HepG2 (cell line): ENCODE measurements around the gene PLXNA4. TPM values are rescaled to one million over a fixed set of nuclear protein-coding genes. Genes with fewer than 3 reads are reported as not detected.

Experiments used
- ATAC-seq: fragments of 200-7000 bp; cut with Tn5 transposase; 3 replicates; pipeline ENCODE4 v1.9.1; 2020; ENCODE audit warnings: mild to moderate bottlenecking, moderate library complexity
- BruUV-seq: library from RNA; stranded (reverse); fragments of 400-500 nt; replicated peaks from 2 replicates; lab custom pipeline; 2021; lab: Mats Ljungman, UMichigan
- CTCF ChIA-PET: fragments of 300-600 bp; formaldehyde crosslinking; extraction: SDS; loops from one replicate; lab custom pipeline; 2021; ENCODE audit warnings: low total read pairs, inconsistent platforms, low intra/inter-chr PET ratio; lab: Yijun Ruan, JAX
- POLR2A ChIA-PET: fragments of 350-600 bp; sonication (Branson Sonifier 250); formaldehyde crosslinking; loops from one replicate; lab custom pipeline; 2020; ENCODE audit warnings: antibody characterized with exemption, inconsistent platforms; lab: Yijun Ruan, JAX
- DNase-seq: peaks from one replicate; pipeline ENCODE4 v3.0.0-alpha.2; 2015; ENCODE audit warnings: low spot score
- FAIRE-seq: peaks from 3 replicates; lab custom pipeline; 2011; peaks lifted over from hg19 to GRCh38; lab: Jason Lieb, UNC
- H2AFZ ChIP-seq: one replicate; pipeline ENCODE4 v1.6.1; 2011; ENCODE audit warnings: low read length, inconsistent platforms
- H3K27ac ChIP-seq: fragments of 300-600 bp; 3 replicates; pipeline ENCODE4 v1.8.0; 2011; ENCODE audit warnings: mixed run types, mild to moderate bottlenecking, mixed read lengths, low read length, inconsistent platforms; ENCODE audit not compliant: insufficient read depth; ENCODE audit errors: extremely low read length
- H3K27me3 ChIP-seq, 2 experiments: fragments of 200-600 bp in 1 of 2; 2 replicates in 1 of 2; 3 replicates in 1 of 2; pipeline versions ENCODE4 v1.6.0 to v1.8.0; 2011; ENCODE audit warnings: low read length in 2 of 2, mild to moderate bottlenecking in 2 of 2, moderate library complexity in 2 of 2, inconsistent platforms in 1 of 2; ENCODE audit not compliant: insufficient read depth in 2 of 2, control insufficient read depth in 1 of 2
- H3K36me3 ChIP-seq, 2 experiments: fragments of 200-600 bp in 1 of 2; replicated peaks in 1 of 2; 2 replicates in 1 of 2; 3 replicates in 1 of 2; pipeline versions ENCODE4 v1.5.1 to v1.8.0; 2011; ENCODE audit warnings: low read length in 2 of 2, inconsistent platforms in 1 of 2; ENCODE audit not compliant: insufficient read depth in 2 of 2, control insufficient read depth in 1 of 2
- H3K4me1 ChIP-seq: 2 replicates; pipeline ENCODE4 v1.5.1; 2012; ENCODE audit warnings: low read length, inconsistent platforms; ENCODE audit not compliant: insufficient read depth
- H3K4me2 ChIP-seq: 2 replicates; pipeline ENCODE4 v1.6.0; 2011; ENCODE audit warnings: low read depth, low read length, inconsistent platforms
- H3K4me3 ChIP-seq, 3 experiments: fragments of 200-600 bp in 1 of 3; sonication (generic), shearing (Covaris generic) in 1 of 3; replicated peaks in 1 of 3; 2 replicates each; pipeline ENCODE4 v1.5.1; 2011 to 2016; ENCODE audit warnings: low read length in 3 of 3, inconsistent platforms in 2 of 3, low read depth in 2 of 3, mild to moderate bottlenecking in 2 of 3, control low read depth in 1 of 3, mixed read lengths in 1 of 3; ENCODE audit not compliant: insufficient read depth in 1 of 3
- H3K79me2 ChIP-seq: one replicate; pipeline ENCODE4 v1.6.1; 2011; ENCODE audit warnings: low read length, inconsistent platforms; ENCODE audit not compliant: insufficient read depth
- H3K9ac ChIP-seq: 2 replicates; pipeline ENCODE4 v1.6.0; 2011; ENCODE audit warnings: mild to moderate bottlenecking, low read depth, low read length, inconsistent platforms; ENCODE audit not compliant: insufficient read depth
- H3K9me3 ChIP-seq: 2 replicates; pipeline ENCODE4 v1.5.1; 2012; ENCODE audit warnings: mild to moderate bottlenecking, low read length
- H4K20me1 ChIP-seq: 2 replicates; pipeline ENCODE4 v1.6.0; 2011; ENCODE audit warnings: inconsistent platforms, mild to moderate bottlenecking, low read length, moderate library complexity; ENCODE audit not compliant: insufficient read depth
- E2F2 ChIP-seq: sonication (generic); formaldehyde crosslinking; IDR thresholded peaks from 2 replicates; pipeline ENCODE4 v1.4.0; 2020; ENCODE audit warnings: missing genetic modification reagents, borderline replicate concordance
- FOXA3 ChIP-seq: IDR thresholded peaks from 2 replicates; pipeline ENCODE4 v1.6.1; 2016; ENCODE audit warnings: missing genetic modification reagents, missing compliant biosample characterization
- MAFF ChIP-seq: IDR thresholded peaks from 2 replicates; pipeline ENCODE4 v1.6.1; 2011; ENCODE audit warnings: low read depth, low read length, improper control_type of control experiment
- MLX ChIP-seq: IDR thresholded peaks from 2 replicates; pipeline ENCODE4 v1.6.1; 2016
- THRA ChIP-seq: sonication (generic); formaldehyde crosslinking; IDR thresholded peaks from 2 replicates; pipeline ENCODE4 v1.4.0; 2020; ENCODE audit warnings: missing genetic modification reagents, borderline replicate concordance
- U2AF1 ChIP-seq: fragments of 200-400 bp; formaldehyde crosslinking; optimal IDR thresholded peaks from 2 replicates; pipeline ENCODE3; 2017; ENCODE audit warnings: mild to moderate bottlenecking, low read depth, low read length
- ZNF317 ChIP-seq: sonication (generic); formaldehyde crosslinking; IDR thresholded peaks from 2 replicates; pipeline ENCODE4 v1.5.0; 2020; ENCODE audit warnings: mild to moderate bottlenecking, missing genetic modification reagents
- ZNF432 ChIP-seq: sonication (generic); formaldehyde crosslinking; IDR thresholded peaks from 2 replicates; pipeline ENCODE4 v1.5.0; 2020; ENCODE audit warnings: missing genetic modification reagents, mild to moderate bottlenecking, borderline replicate concordance
- ZNF646 ChIP-seq: sonication (generic); formaldehyde crosslinking; IDR thresholded peaks from 2 replicates; pipeline ENCODE4 v1.9.0; 2021; ENCODE audit warnings: mild to moderate bottlenecking, missing genetic modification reagents
- WGBS: methylation state at CpG from one replicate; pipeline ENCODE4 v1.1.6; 2017; ENCODE audit warnings: low lambda C conversion rate; 5-methylcytosine and 5-hydroxymethylcytosine counted together
- in situ Hi-C: cut with HindIII; loops from 2 replicates; pipeline ENCODE4 v1.10.0; 2017; ENCODE audit warnings: low pct_unique_long_range_greater_than_20kb; ENCODE audit not compliant: extremely low pct_ligation_motif_present
- intact Hi-C: fragments of 100-400 bp; cut with micrococcal nuclease; formaldehyde crosslinking; loops from one replicate; pipeline ENCODE4 v1.10.0; 2022; ENCODE audit not compliant: unreplicated experiment
- polyA plus RNA-seq, 8 experiments: library from polyadenylated mRNA; depleted of rRNA in 3 of 8; stranded (reverse) in 7 of 8; unstranded in 1 of 8; fragments of >200 nt; fragmentation: Illumina TruSeq in 4 of 8; extraction: Trizol in 4 of 8; gene quantifications; 2 replicates each; pipeline versions ENCODE4 v1.2.1 to v1.2.3, GENCODE V29; 2011 to 2016; ENCODE audit warnings: low read depth in 4 of 8, missing spikeins in 1 of 8, mixed read lengths in 1 of 8; ENCODE audit not compliant: insufficient read depth in 1 of 8
- total RNA-seq, 5 experiments: library from RNA; depleted of rRNA; stranded (reverse); fragments of >200 nt; fragmentation: Illumina TruSeq; extraction: Trizol; gene quantifications; 2 replicates each; pipeline ENCODE4 v1.2.3, GENCODE V29; 2016; ENCODE audit warnings: low read depth in 1 of 5

Gene PLXNA4
- total and polyA plus RNA-seq, 2 of the 13 experiments (the other 11 are each of a cell fraction or from before 2014, with no cell fraction given) = 0.01 to 0.04 TPM

GRCh38 chr7:132205509-132205908, 370.8 kb downstream of the PLXNA4 start:
- ATAC-seq = no peak
- Histone ChIP-seq H3K4me2 (no peak overlapping the region), H2AFZ (no peak overlapping the region), H3K4me3 (no peak overlapping the region), H3K27ac (no peak overlapping the region), H3K4me1 (no peaks in the 10 kb centered on the region), H3K9ac (no peak overlapping the region), H4K20me1 (no peaks in the 10 kb centered on the region), H3K27me3 (peaks cover 5 to 35% of the 10 kb centered on the region in 2 experiments; a peak in 4 of 5 replicates), H3K79me2 (no peaks in the 10 kb centered on the region), H3K36me3 (no peaks in the 10 kb centered on the region), H3K9me3 (no peaks in the 10 kb centered on the region)
- BruUV-seq = no TSS peak
- no peak for FAIRE-seq
- in situ Hi-C loops = no loop called here
- DNase-seq = no peak
- POLR2A ChIA-PET = no interaction called here
- TF ChIP-seq ZNF432 (CRISPR knock-in tag) (no peak), FOXA3 (no peak), ZNF317 (no peak), E2F2 (no peak)
- CTCF ChIA-PET = no interaction called here
- intact Hi-C loops = no loop called here

- no peaks in the 10 kb centered on the region for H3K9me3 ChIP-seq
- DNase-seq = no peak
- CTCF ChIA-PET = no interaction called here
- peak; percentile 38; the same call in 2 of the 3 replicates for ATAC-seq
- 7% methylated on average over 7 of the region's 7 CpGs for WGBS
- peaks cover 11% of the 10 kb centered on the region for H3K4me1 ChIP-seq
- intact Hi-C loops (no loop called here), in situ Hi-C loops (no loop called here)
- no peak overlapping the region for H3K9ac ChIP-seq
- no peaks in the 10 kb centered on the region for H4K20me1 ChIP-seq
- H2AFZ ChIP-seq = no peak overlapping the region
- peaks cover 7 to 35% of the 10 kb centered on the region in 2 experiments; a peak in 4 of 5 replicates for H3K27me3 ChIP-seq
- no TSS peak for BruUV-seq
- POLR2A ChIA-PET = no interaction called here
- H3K79me2 ChIP-seq = no peaks in the 10 kb centered on the region
- no peak overlapping the region for H3K4me2 ChIP-seq
- H3K27ac ChIP-seq = no peak overlapping the region
- no peak for FAIRE-seq
- no peak overlapping the region for H3K4me3 ChIP-seq
- H3K36me3 ChIP-seq = no peaks in the 10 kb centered on the region
- no peak for TF ChIP-seq THRA
- TF ChIP-seq U2AF1 = no peak
- TF ChIP-seq ZNF646 (CRISPR knock-in tag) = no peak
- TF ChIP-seq MLX (CRISPR knock-in tag) = no peak
- no peak for TF ChIP-seq MAFF
Measured at GRCh38 chr7:132203021-132203420, 373.2 kb downstream of the PLXNA4 start.
